Mesenchymal stem cell (in vitro differentiated cells and primary cell): ENCODE results near the gene KDM4D.
A peak's percentile ranks its signal among the peaks of the same experiment; 100 is the strongest.

Experiments used
- DNase-seq: peaks from one replicate; pipeline ENCODE4 v3.0.0-alpha.2; 2013
- H2AFZ ChIP-seq: one replicate; pipeline ENCODE4 v1.6.1; 2013; ENCODE audit warnings: low read depth, mild to moderate bottlenecking, control low read depth, inconsistent platforms, low read length, moderate library complexity
- H2AK5ac ChIP-seq: 2 replicates; pipeline ENCODE4 v1.6.1; 2013; ENCODE audit warnings: low read length, moderate library complexity, mild to moderate bottlenecking, inconsistent platforms; ENCODE audit not compliant: severe bottlenecking
- H2BK120ac ChIP-seq: one replicate; pipeline ENCODE4 v1.6.1; 2013; ENCODE audit warnings: low read depth, mild to moderate bottlenecking, inconsistent platforms, low read length, moderate library complexity
- H2BK12ac ChIP-seq, 2 experiments: one replicate each; pipeline ENCODE4 v1.6.1; 2013; ENCODE audit warnings: inconsistent platforms in 2 of 2, low read length in 2 of 2, mild to moderate bottlenecking in 2 of 2, moderate library complexity in 2 of 2, control low read depth in 1 of 2
- H2BK15ac ChIP-seq: one replicate; pipeline ENCODE4 v1.6.1; 2013; ENCODE audit warnings: mild to moderate bottlenecking, low read depth, inconsistent platforms; ENCODE audit not compliant: poor library complexity, severe bottlenecking
- H2BK5ac ChIP-seq: 2 replicates; pipeline ENCODE4 v1.6.1; 2013; ENCODE audit warnings: low read depth, mild to moderate bottlenecking, low read length, control low read depth, inconsistent platforms; ENCODE audit not compliant: poor library complexity, severe bottlenecking
- H3K14ac ChIP-seq, 2 experiments: one replicate each; pipeline ENCODE4 v1.6.1; 2013; ENCODE audit warnings: inconsistent platforms in 2 of 2, low read length in 2 of 2, control low read depth in 1 of 2, mild to moderate bottlenecking in 1 of 2, moderate library complexity in 1 of 2
- H3K18ac ChIP-seq, 2 experiments: one replicate each; pipeline ENCODE4 v1.6.1; 2013; ENCODE audit warnings: inconsistent platforms in 2 of 2, low read length in 2 of 2, control low read depth in 1 of 2, low read depth in 1 of 2, mild to moderate bottlenecking in 1 of 2
- H3K23ac ChIP-seq, 2 experiments: one replicate each; pipeline ENCODE4 v1.6.1; 2013; ENCODE audit warnings: inconsistent platforms in 2 of 2, low read length in 2 of 2, mild to moderate bottlenecking in 2 of 2, moderate library complexity in 2 of 2, control low read depth in 1 of 2
- H3K27ac ChIP-seq: 2 replicates; pipeline ENCODE4 v1.5.1; 2013; ENCODE audit warnings: mild to moderate bottlenecking, moderate library complexity, low read length, control low read depth, inconsistent platforms; ENCODE audit not compliant: poor library complexity, severe bottlenecking
- H3K27me3 ChIP-seq, 2 experiments: 2 replicates each; pipeline versions ENCODE4 v1.6.1 to v1.7.0; 2013; ENCODE audit warnings: low read length in 2 of 2, mild to moderate bottlenecking in 2 of 2, moderate library complexity in 2 of 2, control low read depth in 1 of 2, inconsistent platforms in 1 of 2; ENCODE audit not compliant: control insufficient read depth in 1 of 2, insufficient read depth in 1 of 2
- H3K36me3 ChIP-seq, 2 experiments: 2 replicates each; pipeline versions ENCODE4 v1.6.1 to v1.7.0; 2013; ENCODE audit warnings: low read length in 2 of 2, control low read depth in 1 of 2, inconsistent platforms in 1 of 2, low read depth in 1 of 2, mild to moderate bottlenecking in 1 of 2; ENCODE audit not compliant: insufficient read depth in 2 of 2, control insufficient read depth in 1 of 2
- H3K4ac ChIP-seq, 2 experiments: one replicate each; pipeline ENCODE4 v1.6.1; 2013; ENCODE audit warnings: inconsistent platforms in 2 of 2, low read length in 2 of 2, mild to moderate bottlenecking in 2 of 2, moderate library complexity in 2 of 2, control low read depth in 1 of 2, low read depth in 1 of 2
- H3K4me1 ChIP-seq: 2 replicates; pipeline ENCODE4 v1.6.1; 2013; ENCODE audit warnings: low read depth, low read length, control low read depth; ENCODE audit not compliant: control insufficient read depth, insufficient read depth
- H3K4me2 ChIP-seq: 2 replicates; pipeline ENCODE4 v1.6.1; 2013; ENCODE audit warnings: low read length, mild to moderate bottlenecking, inconsistent platforms; ENCODE audit not compliant: poor library complexity, severe bottlenecking
- H3K4me3 ChIP-seq, 2 experiments: 2 replicates each; pipeline versions ENCODE4 v1.5.1 to v1.7.0; 2013; ENCODE audit warnings: low read length in 2 of 2, mild to moderate bottlenecking in 2 of 2, control low read depth in 1 of 2, low read depth in 1 of 2; ENCODE audit not compliant: insufficient read depth in 1 of 2
- H3K79me1 ChIP-seq: replicated peaks from 2 replicates; pipeline ENCODE4 v1.6.1; 2013; ENCODE audit warnings: mild to moderate bottlenecking, control low read depth, low read length, inconsistent platforms; ENCODE audit not compliant: poor library complexity, severe bottlenecking
- H3K9ac ChIP-seq: 2 replicates; pipeline ENCODE4 v1.7.0; 2013; ENCODE audit warnings: mild to moderate bottlenecking, low read length, moderate library complexity
- H3K9me3 ChIP-seq: 2 replicates; pipeline ENCODE4 v1.7.0; 2013; ENCODE audit warnings: mild to moderate bottlenecking, low read length; ENCODE audit not compliant: control insufficient read depth
- H4K8ac ChIP-seq: one replicate; pipeline ENCODE4 v1.6.1; 2013; ENCODE audit warnings: inconsistent platforms, mild to moderate bottlenecking, low read length, moderate library complexity
- H4K91ac ChIP-seq: one replicate; pipeline ENCODE4 v1.6.1; 2013; ENCODE audit warnings: mild to moderate bottlenecking, low read length, inconsistent platforms
- WGBS: methylation state at CpG from one replicate; pipeline ENCODE4 v1.1.7; 2013; ENCODE audit warnings: mixed read lengths; 5-methylcytosine and 5-hydroxymethylcytosine counted together

KDM4D gene

DNA sequence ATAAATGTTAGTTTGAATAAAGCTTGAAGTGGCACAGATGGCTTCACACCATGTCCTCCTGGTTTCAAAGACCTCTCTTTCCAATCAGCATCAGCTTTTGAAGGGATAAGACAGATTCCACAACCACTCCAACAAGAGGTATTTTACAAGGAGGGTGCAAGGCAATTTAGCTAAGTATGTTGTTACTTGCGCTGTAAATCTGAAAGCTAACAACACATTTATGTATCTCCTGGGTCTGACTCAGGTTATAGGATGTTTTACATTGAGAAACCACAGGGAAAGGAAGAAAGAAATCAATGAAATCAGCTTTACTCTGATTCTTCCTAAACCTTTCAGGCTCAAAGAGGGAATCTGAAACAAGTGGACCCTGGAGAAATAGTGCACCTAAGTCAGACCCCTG lies 12.3 kb upstream of the KDM4D start:
- no CpG with 5 or more reads among the region's 1 CpG for WGBS
- peaks cover 20 to 68% of the 10 kb centered on the region in 2 experiments for H3K36me3 ChIP-seq

DNA sequence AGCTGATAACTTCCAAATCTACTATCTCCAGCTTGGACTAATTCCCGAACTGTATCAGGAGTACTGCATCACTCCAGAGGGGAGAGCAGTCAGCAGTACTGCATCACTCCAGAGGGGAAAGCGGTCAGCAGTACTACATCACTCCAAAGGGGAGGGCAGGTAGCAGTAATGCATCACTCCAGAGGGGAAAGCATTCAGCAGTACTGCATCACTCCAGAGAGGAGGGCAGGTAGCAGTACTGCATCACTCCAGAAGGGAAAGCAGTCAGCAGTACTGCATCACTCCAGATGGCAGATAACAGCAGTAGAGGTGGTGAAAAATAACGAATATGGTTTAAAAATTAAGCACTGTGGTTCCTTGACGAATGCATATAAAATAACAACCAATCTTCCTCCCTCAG lies 8.6 kb upstream of the KDM4D start:
- no peak overlapping the region for H3K27ac ChIP-seq
- no peak overlapping the region for H3K4me2 ChIP-seq
- H2BK120ac ChIP-seq, result no peak overlapping the region
- H3K4me1 ChIP-seq, result peaks cover 2% of the 10 kb centered on the region
- peak overlapping the region; percentile 21 for H3K9ac ChIP-seq
- H3K9me3 ChIP-seq, result no peaks in the 10 kb centered on the region
- H4K8ac ChIP-seq, result no peak overlapping the region
- no peak overlapping the region for H3K4ac ChIP-seq
- H4K91ac ChIP-seq, result no peak overlapping the region
- no peak overlapping the region for H3K23ac ChIP-seq
- H3K27me3 ChIP-seq, result no peaks in the 10 kb centered on the region
- no peak overlapping the region for H3K18ac ChIP-seq
- no peak overlapping the region for H2BK12ac ChIP-seq
- no peak overlapping the region for H2AFZ ChIP-seq
- H3K14ac ChIP-seq, result peak overlapping the region in 1 of 2 experiments; percentile 18
- H2BK5ac ChIP-seq, result no peak overlapping the region
- no peak overlapping the region for H2BK15ac ChIP-seq
- peaks cover 15 to 95% of the 10 kb centered on the region in 2 experiments for H3K36me3 ChIP-seq
- 99% methylated on average over 3 of the region's 4 CpGs for WGBS
- no peak overlapping the region for H2AK5ac ChIP-seq
- H3K4me3 ChIP-seq, result no peak overlapping the region
- peaks cover 14% of the 10 kb centered on the region for H3K79me1 ChIP-seq
- no peak for DNase-seq

More for the DNA sequence above, 12.3 kb upstream of the KDM4D start:
- DNase-seq, result no peak
- Histone ChIP-seq H3K4me2 (no peak overlapping the region), H3K27me3 (no peaks in the 10 kb centered on the region), H3K18ac (no peak overlapping the region), H2BK120ac (no peak overlapping the region), H3K4me1 (peaks cover 6% of the 10 kb centered on the region), H2BK12ac (no peak overlapping the region), H4K91ac (no peak overlapping the region), H3K4ac (no peak overlapping the region), H2AFZ (no peak overlapping the region), H2BK15ac (no peak overlapping the region), H3K4me3 (no peak overlapping the region), H3K9ac (no peak overlapping the region), H3K14ac (no peak overlapping the region), H3K23ac (no peak overlapping the region), H4K8ac (no peak overlapping the region), H3K9me3 (no peaks in the 10 kb centered on the region), H3K27ac (no peak overlapping the region), H2AK5ac (no peak overlapping the region), H2BK5ac (no peak overlapping the region), H3K79me1 (peaks cover 14% of the 10 kb centered on the region)

DNA sequence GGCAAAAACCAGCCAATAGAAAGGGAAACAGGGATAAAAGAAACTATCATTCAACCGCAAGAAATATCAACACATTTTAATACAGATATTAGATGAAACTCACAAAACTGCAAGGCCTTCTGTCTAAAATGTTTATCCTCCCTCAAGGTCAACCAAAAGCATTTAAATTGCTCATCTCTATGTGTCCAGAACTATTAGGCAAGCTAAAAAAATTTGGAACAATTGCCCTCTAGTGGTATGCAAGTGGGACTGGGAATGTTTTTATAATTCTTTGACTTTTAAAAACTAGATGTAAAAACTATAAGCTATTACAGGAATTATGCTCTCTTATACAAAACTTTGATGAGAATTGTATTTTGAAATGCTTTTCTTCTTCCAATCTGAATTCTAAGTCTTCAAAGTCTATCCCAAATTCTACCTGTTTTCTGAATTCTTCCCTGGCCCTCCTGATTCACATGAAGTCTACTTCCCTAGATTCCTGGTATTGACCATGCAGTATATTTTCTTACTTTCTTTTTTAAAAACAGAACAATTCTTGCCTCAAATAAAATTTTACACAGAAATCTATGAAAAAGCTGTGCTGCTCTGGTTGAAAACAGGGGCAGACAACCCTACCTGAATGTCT lies 5.1 kb upstream of the KDM4D start:
- Histone ChIP-seq H4K91ac (no peak overlapping the region), H2BK12ac (no peak overlapping the region), H3K27ac (no peak overlapping the region), H3K79me1 (peaks cover 21% of the 10 kb centered on the region), H3K18ac (no peak overlapping the region), H2BK120ac (no peak overlapping the region), H3K27me3 (no peaks in the 10 kb centered on the region), H2AK5ac (no peak overlapping the region), H3K4ac (no peak overlapping the region), H3K36me3 (peaks cover 11 to 86% of the 10 kb centered on the region in 2 experiments), H2BK5ac (no peak overlapping the region), H2BK15ac (no peak overlapping the region), H3K4me1 (peaks cover 2% of the 10 kb centered on the region), H3K14ac (no peak overlapping the region), H3K4me2 (no peak overlapping the region), H3K23ac (no peak overlapping the region), H3K9ac (peak overlapping the region; percentile 64), H3K4me3 (no peak overlapping the region), H3K9me3 (no peaks in the 10 kb centered on the region), H2AFZ (no peak overlapping the region), H4K8ac (no peak overlapping the region)
- peak; percentile 67 for DNase-seq
- 100% methylated on average over 1 of the region's 1 CpG for WGBS

DNA sequence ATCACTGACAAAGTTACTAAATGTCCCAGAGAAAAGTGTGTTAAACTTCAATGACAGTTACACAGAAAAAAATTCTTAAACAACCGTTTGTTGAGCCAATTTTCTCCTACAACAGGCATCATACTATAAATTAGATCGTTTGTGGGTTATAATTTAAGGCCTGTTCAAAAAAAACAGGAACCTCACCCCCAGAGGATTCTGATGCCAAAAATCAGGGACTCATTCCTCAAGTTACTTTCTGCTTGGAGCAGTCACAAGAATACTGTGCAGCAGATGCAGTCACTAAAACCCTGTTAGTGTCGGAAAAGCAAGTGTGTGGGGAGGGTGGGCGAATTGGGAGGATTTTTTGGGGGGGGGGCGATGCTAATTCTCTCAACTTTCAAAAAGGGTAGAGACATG lies 810 bp upstream of the KDM4D start:
- no peak for DNase-seq
- Histone ChIP-seq H3K4me1 (no peaks in the 10 kb centered on the region), H3K36me3 (peaks cover 0 to 45% of the 10 kb centered on the region in 2 experiments), H4K91ac (no peak overlapping the region), H3K79me1 (peaks cover 12% of the 10 kb centered on the region), H3K27ac (no peak overlapping the region), H3K9ac (peak overlapping the region; percentile 99), H3K9me3 (no peaks in the 10 kb centered on the region), H3K4me2 (peak overlapping the region; percentile 89), H3K18ac (peak overlapping the region in 1 of 2 experiments; percentile 98), H2BK5ac (no peak overlapping the region), H3K23ac (no peak overlapping the region), H3K27me3 (no peaks in the 10 kb centered on the region), H2BK15ac (no peak overlapping the region), H2BK120ac (peak overlapping the region; percentile 3), H3K4me3 (peak overlapping the region; percentile 95 to 96), H2BK12ac (no peak overlapping the region), H2AFZ (no peak overlapping the region), H3K4ac (peak overlapping the region in 1 of 2 experiments; percentile 90), H3K14ac (no peak overlapping the region), H2AK5ac (no peak overlapping the region), H4K8ac (no peak overlapping the region)
- 10% methylated on average over 2 of the region's 5 CpGs for WGBS
